Left lung (tissue), 10 donors: ENCODE data around the gene RNF144A. TPM values are rescaled to one million over a fixed set of nuclear protein-coding genes. Genes with fewer than 3 reads are reported as not detected.

Source experiments
- ATAC-seq: fragments of 200-7000 bp; cut with Tn5 transposase; one replicate; pipeline ENCODE4 v1.9.1; 2020; ENCODE audit warnings: moderate library complexity
- DNase-seq, 4 donors: peaks; one replicate each; pipeline ENCODE4 v3.0.0-alpha.2; 2013 to 2020
- H3K27ac ChIP-seq, 2 donors: fragments of 200-600 bp; sonication (generic) in 1 of 2; one replicate each; pipeline versions ENCODE4 v1.5.0 to v1.8.0; 2020 to 2021
- H3K27me3 ChIP-seq, 2 donors: fragments of 200-600 bp; sonication (generic) in 1 of 2; one replicate each; pipeline versions ENCODE4 v1.5.0 to v1.8.0; 2020 to 2021
- H3K36me3 ChIP-seq, 2 donors: fragments of 200-600 bp; sonication (generic) in 1 of 2; one replicate each; pipeline versions ENCODE4 v1.5.0 to v1.8.0; 2020 to 2021
- H3K4me1 ChIP-seq, 2 donors: fragments of 200-600 bp; one replicate each; pipeline ENCODE4 v1.8.0; 2021
- H3K4me3 ChIP-seq, 2 donors: fragments of 200-600 bp; sonication (generic) in 1 of 2; one replicate each; pipeline versions ENCODE4 v1.5.0 to v1.8.0; 2020 to 2021; ENCODE audit warnings: mild to moderate bottlenecking in 1 of 2
- H3K9me3 ChIP-seq, 2 donors: fragments of 200-600 bp; sonication (generic) in 1 of 2; one replicate each; pipeline versions ENCODE4 v1.5.0 to v1.8.0; 2020 to 2021
- CTCF ChIP-seq, 2 donors: fragments of 200-600 bp; sonication (generic) in 1 of 2; IDR thresholded peaks; one replicate each; pipeline versions ENCODE4 v1.5.0 to v1.8.0; 2021; ENCODE audit warnings: antibody characterized with exemption in 2 of 2
- intact Hi-C, 2 donors: fragments of 100-400 bp; cut with DNase I; formaldehyde crosslinking; loops; one replicate each; pipeline versions ENCODE4 v1.11.2 to v1.14.2; 2022
- polyA plus RNA-seq, 6 donors: library from polyadenylated mRNA; unstranded; fragments of 120-200 nt; gene quantifications; one replicate each; pipeline ENCODE4 v1.2.1, GENCODE V29; 2013; ENCODE audit not compliant: insufficient read length in 6 of 6
- total RNA-seq, 2 donors: library from RNA; stranded (reverse); fragmentation: NEBNext Ultra II Directional; extraction: Animal tissue kit (Norgen Biotek cat#: 25700); gene quantifications; one replicate each; pipeline ENCODE4 v1.2.1, GENCODE V29; 2021
- donor health status: DM: no; HTN: yes; CAD: no.
- donor health status: DM: no; HTN: no; CAD: no.

RNF144A gene
- total and polyA plus RNA-seq, 8 donors = 9.9 to 36.5 (median 30.7) TPM

GRCh38 chr2:7045601-7046590 lies 128.7 kb downstream of the RNF144A start:
- peaks cover 0 to 16% of the 10 kb centered on the region in 2 donors for H3K4me1 ChIP-seq
- H3K36me3 ChIP-seq = peaks cover 0 to 6% of the 10 kb centered on the region in 2 donors
- intact Hi-C loops = no loop called here
- no peak for TF ChIP-seq CTCF (IDR thresholded peaks at IDR 0.05)
- H3K4me3 ChIP-seq = no peak overlapping the region
- DNase-seq (no peak), ATAC-seq (no peak)
- no peaks in the 10 kb centered on the region for H3K27me3 ChIP-seq
- H3K27ac ChIP-seq = no peak overlapping the region
- H3K9me3 ChIP-seq = no peaks in the 10 kb centered on the region

- peaks cover 0 to under 1% of the 10 kb centered on the region in 2 donors for H3K36me3 ChIP-seq
- H3K27ac ChIP-seq = no peak overlapping the region
- TF ChIP-seq CTCF (IDR thresholded peaks at IDR 0.05) = no peak
- no peak for DNase-seq
- intact Hi-C loops = no loop called here
- ATAC-seq = no peak
- H3K4me1 ChIP-seq = peaks cover 0 to 16% of the 10 kb centered on the region in 2 donors
- no peak overlapping the region for H3K4me3 ChIP-seq
- no peaks in the 10 kb centered on the region for H3K9me3 ChIP-seq
- no peaks in the 10 kb centered on the region for H3K27me3 ChIP-seq
Measured at GRCh38 chr2:7047661-7048060, 130.4 kb downstream of the RNF144A start.

GRCh38 chr2:7048762-7049294 lies 131.6 kb downstream of the RNF144A start:
- Histone ChIP-seq H3K36me3 (no peaks in the 10 kb centered on the region), H3K27me3 (no peaks in the 10 kb centered on the region), H3K4me1 (peaks cover 0 to 16% of the 10 kb centered on the region in 2 donors), H3K9me3 (no peaks in the 10 kb centered on the region), H3K27ac (no peak overlapping the region), H3K4me3 (no peak overlapping the region)
- intact Hi-C loops = no loop called here
- no peak for TF ChIP-seq CTCF (IDR thresholded peaks at IDR 0.05)
- no peak for DNase-seq
- no peak for ATAC-seq

GRCh38 chr2:7052404-7052803 lies 135.2 kb downstream of the RNF144A start:
- ATAC-seq = no peak

More at GRCh38 chr2:7052404-7052803, 135.2 kb downstream of the RNF144A start:
- Histone ChIP-seq H3K27me3 (no peaks in the 10 kb centered on the region), H3K36me3 (no peaks in the 10 kb centered on the region), H3K4me1 (no peaks in the 10 kb centered on the region), H3K4me3 (no peak overlapping the region), H3K9me3 (no peaks in the 10 kb centered on the region), H3K27ac (no peak overlapping the region)
- intact Hi-C loops = no loop called here
- DNase-seq = no peak
- no peak for TF ChIP-seq CTCF (IDR thresholded peaks at IDR 0.05)
